Lower lobe of right lung (tissue), 2 donors: ENCODE measurements around the gene RNF213. TPM values are rescaled to one million over a fixed set of nuclear protein-coding genes. Genes with fewer than 3 reads are reported as not detected.
A peak's percentile ranks its signal among the peaks of the same experiment; 100 is the strongest.
"Not testable (repeated sequence)": the region's sequence is repeated elsewhere in the genome, so short reads cannot be mapped to it uniquely, and the experiment has no call there.

ENCODE experiments used
- ATAC-seq, 2 donors: fragments of 200-7000 bp; cut with Tn5 transposase; one replicate each; pipeline ENCODE4 v1.9.1; 2020 to 2022; ENCODE audit warnings: mild to moderate bottlenecking in 2 of 2, moderate library complexity in 2 of 2
- DNase-seq: peaks from one replicate; pipeline ENCODE4 v3.0.0-alpha.2; 2020
- H3K27ac ChIP-seq: fragments of 200-600 bp; one replicate; pipeline ENCODE4 v1.8.0; 2022
- H3K27me3 ChIP-seq: fragments of 200-600 bp; one replicate; pipeline ENCODE4 v1.8.0; 2022; ENCODE audit warnings: low read depth
- H3K36me3 ChIP-seq: fragments of 200-600 bp; one replicate; pipeline ENCODE4 v1.8.0; 2022; ENCODE audit warnings: mild to moderate bottlenecking
- H3K4me1 ChIP-seq: fragments of 200-600 bp; one replicate; pipeline ENCODE4 v1.8.0; 2022
- H3K4me3 ChIP-seq: fragments of 200-600 bp; one replicate; pipeline ENCODE4 v1.8.0; 2022; ENCODE audit warnings: mild to moderate bottlenecking
- H3K9me3 ChIP-seq: fragments of 200-600 bp; one replicate; pipeline ENCODE4 v1.8.0; 2022
- intact Hi-C: fragments of 100-400 bp; cut with DNase I; formaldehyde crosslinking; loops from one replicate; pipeline ENCODE4 v1.11.0; 2022
- total RNA-seq: library from RNA; stranded (reverse); fragmentation: NEBNext Ultra II Directional; extraction: Animal tissue kit (Norgen Biotek cat#: 25700); gene quantifications from one replicate; pipeline ENCODE4 v1.2.1, GENCODE V29; 2021
- TF ChIP-seq, protein P1 (sequence below): fragments of 200-600 bp; IDR thresholded peaks from one replicate; pipeline ENCODE4 v1.8.0; 2022; ENCODE audit warnings: antibody characterized with exemption, mild to moderate bottlenecking
- donor health status: DM: no; HTN: yes; CAD: no; lungs with severe emphysema.

Gene RNF213
- total RNA-seq, 1 donor from 2014 or later: 300 TPM

DNA sequence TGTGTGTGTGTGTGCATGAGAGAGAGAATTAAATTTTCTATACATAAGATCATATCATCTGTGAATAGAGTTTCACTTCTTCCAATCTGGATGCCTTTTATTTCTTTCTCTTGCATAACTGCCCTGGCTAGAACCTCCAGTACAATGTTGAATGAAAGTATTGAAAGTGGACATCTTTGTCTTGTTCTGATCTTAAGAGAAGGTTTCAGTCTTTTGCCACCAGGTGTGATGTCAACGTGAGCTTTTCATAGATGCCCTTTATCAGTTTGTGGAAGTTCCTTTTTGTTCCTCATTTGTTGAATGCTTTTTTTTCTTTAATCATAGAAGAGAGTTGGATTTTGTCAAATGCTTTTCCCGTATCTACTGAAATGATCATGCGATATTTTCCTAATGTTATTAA is 63.3 kb downstream of the RNF213 start:
- TF ChIP-seq, protein P1, sequence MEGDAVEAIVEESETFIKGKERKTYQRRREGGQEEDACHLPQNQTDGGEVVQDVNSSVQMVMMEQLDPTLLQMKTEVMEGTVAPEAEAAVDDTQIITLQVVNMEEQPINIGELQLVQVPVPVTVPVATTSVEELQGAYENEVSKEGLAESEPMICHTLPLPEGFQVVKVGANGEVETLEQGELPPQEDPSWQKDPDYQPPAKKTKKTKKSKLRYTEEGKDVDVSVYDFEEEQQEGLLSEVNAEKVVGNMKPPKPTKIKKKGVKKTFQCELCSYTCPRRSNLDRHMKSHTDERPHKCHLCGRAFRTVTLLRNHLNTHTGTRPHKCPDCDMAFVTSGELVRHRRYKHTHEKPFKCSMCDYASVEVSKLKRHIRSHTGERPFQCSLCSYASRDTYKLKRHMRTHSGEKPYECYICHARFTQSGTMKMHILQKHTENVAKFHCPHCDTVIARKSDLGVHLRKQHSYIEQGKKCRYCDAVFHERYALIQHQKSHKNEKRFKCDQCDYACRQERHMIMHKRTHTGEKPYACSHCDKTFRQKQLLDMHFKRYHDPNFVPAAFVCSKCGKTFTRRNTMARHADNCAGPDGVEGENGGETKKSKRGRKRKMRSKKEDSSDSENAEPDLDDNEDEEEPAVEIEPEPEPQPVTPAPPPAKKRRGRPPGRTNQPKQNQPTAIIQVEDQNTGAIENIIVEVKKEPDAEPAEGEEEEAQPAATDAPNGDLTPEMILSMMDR: no peak
- H3K4me1 ChIP-seq: no peaks in the 10 kb centered on the region
- DNase-seq: no peak
- H3K36me3 ChIP-seq: peaks cover 99% of the 10 kb centered on the region
- H3K27me3 ChIP-seq: no peaks in the 10 kb centered on the region
- no peak overlapping the region for H3K4me3 ChIP-seq
- no peak overlapping the region for H3K27ac ChIP-seq
- no peaks in the 10 kb centered on the region for H3K9me3 ChIP-seq
- intact Hi-C loops: no loop called here
- no peak for ATAC-seq

DNA sequence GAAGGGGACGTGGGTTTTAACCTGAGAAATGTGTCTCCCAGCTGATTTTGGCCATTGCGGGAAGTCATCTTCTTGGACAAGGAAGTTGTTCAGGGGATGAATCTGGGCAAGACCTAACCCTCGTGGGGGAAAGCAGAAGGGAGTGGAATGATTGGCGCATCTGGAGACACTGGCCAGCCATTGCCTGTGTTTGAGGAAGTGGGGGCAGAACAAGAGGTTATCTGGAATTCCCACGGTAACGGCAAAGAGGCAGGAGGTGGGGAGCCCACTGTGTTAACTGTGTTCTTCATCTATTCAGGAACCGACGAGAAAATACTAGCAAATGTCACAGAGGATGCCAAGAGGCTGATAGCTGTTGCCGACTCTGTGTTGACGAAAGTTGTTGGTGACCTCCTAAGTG is 66.9 kb downstream of the RNF213 start:
- Histone ChIP-seq H3K4me1 (no peaks in the 10 kb centered on the region), H3K27me3 (no peaks in the 10 kb centered on the region), H3K27ac (no peak overlapping the region), H3K9me3 (no peaks in the 10 kb centered on the region), H3K36me3 (peaks cover 99% of the 10 kb centered on the region), H3K4me3 (no peak overlapping the region)
- DNase-seq: no peak
- intact Hi-C loops: no loop called here
- TF ChIP-seq, protein P1: no peak
- ATAC-seq: peak; percentile 75 to 89

DNA sequence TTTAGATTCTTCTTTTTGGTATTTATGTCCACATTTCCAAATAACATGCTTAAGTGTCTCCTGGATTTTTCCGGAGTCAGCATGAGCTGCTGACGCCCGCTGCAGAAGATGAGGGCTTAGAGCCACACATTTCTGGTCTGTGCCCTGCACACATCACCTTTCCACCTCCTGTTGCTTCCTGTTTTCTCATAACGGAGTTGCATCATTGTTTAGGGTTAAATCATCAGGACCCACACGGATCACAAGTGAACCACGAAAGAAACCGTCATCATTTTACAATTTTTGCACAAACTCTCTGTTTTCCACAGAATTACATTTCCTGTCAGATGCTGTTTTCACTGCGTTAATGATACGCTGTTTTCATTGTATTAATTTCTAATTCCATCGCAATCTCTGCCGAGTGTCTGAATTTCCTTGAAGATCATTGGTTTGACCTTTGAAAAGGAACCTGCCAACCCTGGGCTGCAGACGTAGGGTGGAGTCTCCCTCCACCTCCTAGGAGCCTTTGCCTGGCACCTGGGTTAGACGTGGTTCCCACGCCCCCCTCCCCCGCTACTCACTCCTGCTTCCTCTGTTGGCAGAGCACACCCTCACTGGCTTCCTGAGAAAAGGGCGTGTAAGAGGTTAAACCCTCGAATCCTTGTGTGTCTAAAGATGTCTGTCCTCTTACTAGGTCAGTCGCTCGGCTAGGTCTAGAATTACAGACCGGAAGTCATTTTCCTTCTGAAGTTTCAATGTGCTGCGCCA is 68.2 kb downstream of the RNF213 start:
- DNase-seq (no peak), ATAC-seq (no peak)
- Histone ChIP-seq H3K36me3 (peaks cover 99% of the 10 kb centered on the region), H3K4me1 (no peaks in the 10 kb centered on the region), H3K9me3 (no peaks in the 10 kb centered on the region), H3K4me3 (no peak overlapping the region), H3K27me3 (no peaks in the 10 kb centered on the region), H3K27ac (no peak overlapping the region)
- intact Hi-C loops: no loop called here
- TF ChIP-seq, protein P1: no peak

DNA sequence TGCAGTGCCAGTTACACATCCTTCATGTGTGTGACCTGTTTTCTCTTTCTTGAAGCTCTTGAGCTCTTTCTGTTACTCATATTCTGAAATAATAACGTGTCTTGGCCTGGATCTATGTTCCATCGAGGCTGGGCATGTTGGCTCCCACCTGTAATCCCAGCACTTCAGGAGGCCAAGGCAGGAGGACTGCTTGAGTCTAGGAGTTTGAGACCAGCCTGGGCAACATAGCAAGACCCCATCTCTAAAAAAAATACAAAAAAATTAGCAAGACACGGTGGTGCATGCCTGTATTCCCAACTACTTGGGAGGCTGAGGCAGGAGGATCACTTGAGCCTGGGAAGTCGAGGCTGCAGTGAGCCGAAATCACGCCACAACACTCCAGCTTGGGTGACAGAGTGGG is 68.8 kb downstream of the RNF213 start:
- H3K4me1 ChIP-seq, ATAC-seq, DNase-seq, H3K9me3 ChIP-seq, H3K4me3 ChIP-seq, intact Hi-C loops, H3K27ac ChIP-seq, H3K27me3 ChIP-seq: not testable (repeated sequence)
- H3K36me3 ChIP-seq: peaks cover 100% of the 10 kb centered on the region

DNA sequence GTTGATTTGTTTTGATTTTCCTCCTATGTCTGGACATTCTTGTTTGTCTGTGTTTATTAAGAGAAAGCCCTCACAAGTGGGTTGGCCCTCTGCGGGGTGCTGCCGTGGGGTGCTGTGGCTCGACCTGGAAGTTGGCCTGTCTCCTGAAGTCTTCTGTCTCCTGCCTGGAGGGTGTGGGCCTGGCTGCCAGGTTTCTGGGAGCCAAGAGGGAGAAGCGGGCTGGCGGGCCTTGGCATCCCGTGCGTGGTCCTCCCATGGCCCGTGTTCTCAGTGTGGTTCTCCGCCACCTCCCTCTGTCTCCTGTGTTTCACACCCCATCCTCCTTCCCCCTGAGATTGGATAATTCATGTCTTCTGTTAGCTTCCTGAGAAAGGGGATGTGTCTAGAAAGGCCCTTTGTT is 69.6 kb downstream of the RNF213 start:
- no peaks in the 10 kb centered on the region for H3K9me3 ChIP-seq
- H3K4me3 ChIP-seq: no peak overlapping the region
- ATAC-seq (no peak), DNase-seq (no peak)
- intact Hi-C loops: no loop called here
- H3K4me1 ChIP-seq: no peaks in the 10 kb centered on the region
- H3K27me3 ChIP-seq: no peaks in the 10 kb centered on the region
- H3K36me3 ChIP-seq: peaks cover 100% of the 10 kb centered on the region
- H3K27ac ChIP-seq: no peak overlapping the region
- TF ChIP-seq, protein P1: no peak

DNA sequence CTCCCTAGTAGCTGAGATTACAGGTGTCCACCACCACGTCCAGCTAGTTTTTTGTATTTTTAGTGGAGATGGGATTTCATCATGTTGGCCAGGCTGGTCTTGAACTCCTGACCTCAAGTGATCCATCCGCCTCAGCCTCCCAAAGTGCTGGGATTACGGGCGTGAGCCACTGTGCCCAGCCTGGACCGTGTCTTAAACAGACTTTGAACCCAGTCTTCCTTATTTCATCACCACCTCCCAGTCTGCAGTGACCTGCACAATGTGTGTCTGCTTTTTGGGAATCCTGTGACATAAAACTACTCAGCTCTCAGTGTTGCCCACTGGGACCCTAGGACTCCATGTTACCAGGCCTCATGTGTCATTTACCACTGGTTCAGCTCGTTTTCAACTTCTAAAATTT is 70.3 kb downstream of the RNF213 start:
- H3K36me3 ChIP-seq: peaks cover 100% of the 10 kb centered on the region
- H3K27me3 ChIP-seq, intact Hi-C loops, H3K9me3 ChIP-seq, DNase-seq, H3K27ac ChIP-seq, H3K4me1 ChIP-seq, H3K4me3 ChIP-seq, ATAC-seq: not testable (repeated sequence)
